ENCODE data around the gene RPGRIP1. TPM values are rescaled to one million over a fixed set of nuclear protein-coding genes. Genes with fewer than 3 reads are reported as not detected.
"Not testable (repeated sequence)": the region's sequence is repeated elsewhere in the genome, so short reads cannot be mapped to it uniquely, and the experiment has no call there.

RPGRIP1 gene
- total RNA-seq, 1 donor from 2014 or later: not detected

GRCh38 chr14:21275261-21275858 lies 4.5 kb upstream of the RPGRIP1 start:
- Mint-ChIP-seq H3K9me3 (ENCODE audit: unreplicated experiment) (no peaks in the 10 kb centered on the region), H3K4me3 (ENCODE audit: unreplicated experiment) (no peak overlapping the region), H3K4me1 (ENCODE audit: low read depth, unreplicated experiment) (no peaks in the 10 kb centered on the region), H3K36me3 (ENCODE audit: low read depth, unreplicated experiment) (no peaks in the 10 kb centered on the region), H3K27me3 (ENCODE audit: low read depth, unreplicated experiment) (no peaks in the 10 kb centered on the region), H3K27ac (ENCODE audit: unreplicated experiment) (no peak overlapping the region)
- H3K36me3 ChIP-seq (ENCODE audit: insufficient read depth, low read length): no peaks in the 10 kb centered on the region
- H2AFZ ChIP-seq (ENCODE audit: low read depth, low read length): no peak overlapping the region
- no peak overlapping the region for H3K27ac ChIP-seq (ENCODE audit: low read depth, low read length)
- no peak for DNase-seq (ENCODE audit: low read depth)
- no peaks in the 10 kb centered on the region for H3K79me2 ChIP-seq (ENCODE audit: insufficient read depth, low read length)
- H3K4me3 ChIP-seq (ENCODE audit: insufficient read depth, low read depth, low read length): no peak overlapping the region
- H3K9me3 ChIP-seq (ENCODE audit: insufficient read depth, low read depth, low read length): no peaks in the 10 kb centered on the region
- H3K9ac ChIP-seq (ENCODE audit: low read length): no peak overlapping the region
- TF ChIP-seq, protein P1, sequence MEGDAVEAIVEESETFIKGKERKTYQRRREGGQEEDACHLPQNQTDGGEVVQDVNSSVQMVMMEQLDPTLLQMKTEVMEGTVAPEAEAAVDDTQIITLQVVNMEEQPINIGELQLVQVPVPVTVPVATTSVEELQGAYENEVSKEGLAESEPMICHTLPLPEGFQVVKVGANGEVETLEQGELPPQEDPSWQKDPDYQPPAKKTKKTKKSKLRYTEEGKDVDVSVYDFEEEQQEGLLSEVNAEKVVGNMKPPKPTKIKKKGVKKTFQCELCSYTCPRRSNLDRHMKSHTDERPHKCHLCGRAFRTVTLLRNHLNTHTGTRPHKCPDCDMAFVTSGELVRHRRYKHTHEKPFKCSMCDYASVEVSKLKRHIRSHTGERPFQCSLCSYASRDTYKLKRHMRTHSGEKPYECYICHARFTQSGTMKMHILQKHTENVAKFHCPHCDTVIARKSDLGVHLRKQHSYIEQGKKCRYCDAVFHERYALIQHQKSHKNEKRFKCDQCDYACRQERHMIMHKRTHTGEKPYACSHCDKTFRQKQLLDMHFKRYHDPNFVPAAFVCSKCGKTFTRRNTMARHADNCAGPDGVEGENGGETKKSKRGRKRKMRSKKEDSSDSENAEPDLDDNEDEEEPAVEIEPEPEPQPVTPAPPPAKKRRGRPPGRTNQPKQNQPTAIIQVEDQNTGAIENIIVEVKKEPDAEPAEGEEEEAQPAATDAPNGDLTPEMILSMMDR (IDR thresholded peaks at IDR 0.05; ENCODE audit: insufficient read depth, low read depth, low read length): no peak
- TF ChIP-seq EZH2 (IDR thresholded peaks at IDR 0.05; ENCODE audit: insufficient read depth, low read length): no peak
- H3K4me2 ChIP-seq (ENCODE audit: low read length): no peak overlapping the region
- no peak for FAIRE-seq
- no peaks in the 10 kb centered on the region for H4K20me1 ChIP-seq (ENCODE audit: insufficient read depth, low read length)
- no peaks in the 10 kb centered on the region for H3K4me1 ChIP-seq (ENCODE audit: insufficient read depth, low read length)
- H3K27me3 ChIP-seq (ENCODE audit: insufficient read depth, low read length): no peaks in the 10 kb centered on the region

DNA sequence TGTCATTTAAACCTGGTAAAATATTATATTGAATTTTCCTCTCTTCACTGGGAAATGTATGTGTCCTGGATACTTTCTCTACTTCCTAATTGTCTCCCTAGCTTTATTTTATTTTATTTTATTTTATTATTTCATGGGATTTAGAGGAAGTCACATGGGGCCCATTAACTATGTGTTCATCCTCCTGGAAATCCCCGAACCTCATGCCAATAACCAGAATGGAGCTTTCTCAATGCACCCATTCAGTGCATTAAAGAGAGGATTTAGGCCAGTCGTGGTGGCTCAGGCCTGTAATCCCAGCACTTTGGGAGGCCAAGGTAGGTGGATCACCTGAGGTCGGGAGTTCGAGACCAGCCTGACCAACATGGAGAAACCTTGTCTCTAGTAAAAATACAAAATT lies 1.3 kb upstream of the RPGRIP1 start:
- H3K4me2 ChIP-seq (ENCODE audit: low read length): no peak overlapping the region
- H2AFZ ChIP-seq (ENCODE audit: low read depth, low read length): no peak overlapping the region
- no peaks in the 10 kb centered on the region for H3K9me3 ChIP-seq (ENCODE audit: insufficient read depth, low read depth, low read length)
- H3K9me3 Mint-ChIP-seq (ENCODE audit: unreplicated experiment): no peaks in the 10 kb centered on the region
- no peak for DNase-seq (ENCODE audit: low read depth)
- H4K20me1 ChIP-seq (ENCODE audit: insufficient read depth, low read length): no peaks in the 10 kb centered on the region
- no peak overlapping the region for H3K9ac ChIP-seq (ENCODE audit: low read length)
- no peak overlapping the region for H3K4me3 ChIP-seq (ENCODE audit: insufficient read depth, low read depth, low read length)
- no peaks in the 10 kb centered on the region for H3K4me1 Mint-ChIP-seq (ENCODE audit: low read depth, unreplicated experiment)
- no peaks in the 10 kb centered on the region for H3K36me3 ChIP-seq (ENCODE audit: insufficient read depth, low read length)
- no peaks in the 10 kb centered on the region for H3K27me3 Mint-ChIP-seq (ENCODE audit: low read depth, unreplicated experiment)
- H3K36me3 Mint-ChIP-seq (ENCODE audit: low read depth, unreplicated experiment): no peaks in the 10 kb centered on the region
- no peak overlapping the region for H3K27ac ChIP-seq (ENCODE audit: low read depth, low read length)
- no peak for FAIRE-seq
- no peak overlapping the region for H3K27ac Mint-ChIP-seq (ENCODE audit: unreplicated experiment)
- H3K4me1 ChIP-seq (ENCODE audit: insufficient read depth, low read length): no peaks in the 10 kb centered on the region
- no peak for TF ChIP-seq EZH2 (IDR thresholded peaks at IDR 0.05; ENCODE audit: insufficient read depth, low read length)
- TF ChIP-seq, protein P1 (IDR thresholded peaks at IDR 0.05; ENCODE audit: insufficient read depth, low read depth, low read length): no peak
- no peaks in the 10 kb centered on the region for H3K27me3 ChIP-seq (ENCODE audit: insufficient read depth, low read length)
- H3K4me3 Mint-ChIP-seq (ENCODE audit: unreplicated experiment): no peak overlapping the region
- no peaks in the 10 kb centered on the region for H3K79me2 ChIP-seq (ENCODE audit: insufficient read depth, low read length)

- H3K79me2 ChIP-seq (ENCODE audit: insufficient read depth, low read length); H3K4me3 ChIP-seq (ENCODE audit: insufficient read depth, low read depth, low read length); H3K27me3 ChIP-seq (ENCODE audit: insufficient read depth, low read length); H3K4me1 ChIP-seq (ENCODE audit: insufficient read depth, low read length); H3K27ac Mint-ChIP-seq (ENCODE audit: unreplicated experiment); DNase-seq (ENCODE audit: low read depth); H3K27me3 Mint-ChIP-seq (ENCODE audit: low read depth, unreplicated experiment); H3K4me1 Mint-ChIP-seq (ENCODE audit: low read depth, unreplicated experiment); H3K36me3 Mint-ChIP-seq (ENCODE audit: low read depth, unreplicated experiment); FAIRE-seq; H3K4me2 ChIP-seq (ENCODE audit: low read length); H3K9ac ChIP-seq (ENCODE audit: low read length); H3K4me3 Mint-ChIP-seq (ENCODE audit: unreplicated experiment); H3K36me3 ChIP-seq (ENCODE audit: insufficient read depth, low read length); H4K20me1 ChIP-seq (ENCODE audit: insufficient read depth, low read length); H2AFZ ChIP-seq (ENCODE audit: low read depth, low read length); H3K27ac ChIP-seq (ENCODE audit: low read depth, low read length); H3K9me3 ChIP-seq (ENCODE audit: insufficient read depth, low read depth, low read length); H3K9me3 Mint-ChIP-seq (ENCODE audit: unreplicated experiment): not testable (repeated sequence)
Observed at GRCh38 chr14:21281917-21282316, 2.0 kb downstream of the RPGRIP1 start.

GRCh38 chr14:21286516-21286915 lies 6.6 kb downstream of the RPGRIP1 start:
- H3K4me3 Mint-ChIP-seq (ENCODE audit: unreplicated experiment); H4K20me1 ChIP-seq (ENCODE audit: insufficient read depth, low read length); H3K9me3 Mint-ChIP-seq (ENCODE audit: unreplicated experiment); H3K4me2 ChIP-seq (ENCODE audit: low read length); H3K9me3 ChIP-seq (ENCODE audit: insufficient read depth, low read depth, low read length); H3K4me1 Mint-ChIP-seq (ENCODE audit: low read depth, unreplicated experiment); H3K27ac Mint-ChIP-seq (ENCODE audit: unreplicated experiment); H2AFZ ChIP-seq (ENCODE audit: low read depth, low read length); H3K4me1 ChIP-seq (ENCODE audit: insufficient read depth, low read length); DNase-seq (ENCODE audit: low read depth); H3K79me2 ChIP-seq (ENCODE audit: insufficient read depth, low read length); FAIRE-seq; H3K27me3 Mint-ChIP-seq (ENCODE audit: low read depth, unreplicated experiment); H3K36me3 Mint-ChIP-seq (ENCODE audit: low read depth, unreplicated experiment); H3K27me3 ChIP-seq (ENCODE audit: insufficient read depth, low read length); H3K4me3 ChIP-seq (ENCODE audit: insufficient read depth, low read depth, low read length); H3K27ac ChIP-seq (ENCODE audit: low read depth, low read length); H3K9ac ChIP-seq (ENCODE audit: low read length); H3K36me3 ChIP-seq (ENCODE audit: insufficient read depth, low read length): not testable (repeated sequence)

All from astrocyte (in vitro differentiated cells and primary cell).